ENCODE data around the gene CDK13.

Gene CDK13

GRCh38 chr7:39948956-39949928 lies 814 bp upstream of the CDK13 start:
- peak; percentile 98 for DNase-seq (ENCODE audit: low read depth)

DNA sequence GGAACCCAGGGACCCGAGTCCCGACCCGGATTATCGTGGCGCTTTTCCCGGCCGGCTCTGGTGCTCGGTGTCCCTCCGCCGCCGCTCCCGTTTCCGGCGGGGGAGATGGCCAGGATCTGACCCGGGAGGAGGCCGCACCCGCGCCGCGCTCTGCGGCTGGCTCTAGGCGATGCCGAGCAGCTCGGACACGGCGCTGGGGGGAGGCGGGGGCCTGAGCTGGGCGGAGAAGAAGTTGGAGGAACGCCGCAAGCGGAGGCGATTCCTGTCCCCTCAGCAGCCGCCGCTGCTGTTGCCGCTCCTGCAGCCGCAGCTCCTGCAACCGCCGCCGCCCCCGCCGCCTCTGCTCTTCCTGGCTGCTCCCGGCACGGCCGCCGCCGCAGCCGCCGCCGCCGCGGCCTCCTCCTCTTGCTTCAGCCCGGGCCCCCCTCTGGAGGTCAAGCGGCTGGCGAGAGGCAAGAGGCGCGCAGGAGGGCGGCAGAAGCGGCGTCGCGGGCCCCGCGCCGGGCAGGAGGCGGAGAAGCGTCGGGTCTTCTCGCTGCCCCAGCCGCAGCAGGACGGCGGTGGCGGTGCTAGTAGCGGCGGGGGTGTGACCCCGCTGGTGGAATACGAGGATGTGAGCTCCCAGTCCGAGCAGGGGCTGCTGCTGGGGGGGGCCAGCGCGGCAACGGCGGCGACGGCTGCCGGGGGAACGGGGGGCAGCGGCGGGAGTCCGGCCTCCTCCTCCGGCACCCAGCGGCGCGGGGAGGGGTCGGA lies 593 bp downstream of the CDK13 start:
- no peak for DNase-seq (ENCODE audit: low read depth)

GRCh38 chr7:39951226-39952194 lies 1.5 kb downstream of the CDK13 start:
- no peak for DNase-seq (ENCODE audit: low read depth)

GRCh38 chr7:39952374-39952773 lies 2.3 kb downstream of the CDK13 start:
- DNase-seq (ENCODE audit: low read depth) = no peak

GRCh38 chr7:39952803-39953202 lies 2.7 kb downstream of the CDK13 start:
- no peak for DNase-seq (ENCODE audit: low read depth)

- DNase-seq (ENCODE audit: low read depth) = no peak
Observed at GRCh38 chr7:39954694-39955093, 4.6 kb downstream of the CDK13 start.

DNA sequence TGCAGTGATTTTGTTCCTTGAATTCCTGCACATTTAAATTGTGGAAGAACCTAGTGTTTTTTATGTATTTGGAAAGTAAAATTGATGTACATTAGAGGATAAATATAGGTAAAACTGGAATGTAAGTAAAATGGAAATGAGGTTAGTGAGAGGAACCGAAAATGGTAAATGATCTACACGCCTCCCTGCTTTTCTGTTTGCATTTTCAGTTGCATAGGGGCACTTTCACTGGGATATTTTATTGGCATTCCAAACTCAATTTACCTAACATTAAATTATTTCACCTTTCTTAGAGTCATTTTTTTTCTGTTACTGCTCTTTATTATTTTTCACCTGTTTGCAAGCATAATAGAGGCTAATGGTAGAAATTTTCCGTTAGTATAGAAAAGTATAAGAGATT lies 8.0 kb downstream of the CDK13 start:
- DNase-seq (ENCODE audit: low read depth) = no peak

GRCh38 chr7:39967406-39968161 lies 17.5 kb downstream of the CDK13 start:
- no peak for DNase-seq (ENCODE audit: low read depth)

DNA sequence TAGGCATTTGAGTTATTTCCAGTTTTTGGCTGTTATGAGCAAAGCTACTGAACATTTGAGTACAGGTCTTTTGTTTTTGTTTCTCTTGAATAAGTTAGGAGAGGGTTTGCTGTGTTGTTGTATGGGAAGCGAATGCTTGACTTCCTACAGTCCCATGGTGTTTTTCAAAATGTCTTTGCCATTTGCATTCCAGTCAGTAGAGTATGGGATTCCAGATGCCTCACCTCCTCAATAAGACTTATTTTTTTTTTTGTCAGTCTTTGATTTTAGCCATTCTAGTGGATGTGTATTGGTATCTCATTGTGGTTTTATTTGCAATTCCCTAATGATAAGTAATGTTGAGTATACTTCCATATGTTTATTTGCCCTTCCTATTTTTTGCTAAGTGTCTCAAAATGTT lies 19.4 kb downstream of the CDK13 start:
- no peak for DNase-seq (ENCODE audit: low read depth)

DNA sequence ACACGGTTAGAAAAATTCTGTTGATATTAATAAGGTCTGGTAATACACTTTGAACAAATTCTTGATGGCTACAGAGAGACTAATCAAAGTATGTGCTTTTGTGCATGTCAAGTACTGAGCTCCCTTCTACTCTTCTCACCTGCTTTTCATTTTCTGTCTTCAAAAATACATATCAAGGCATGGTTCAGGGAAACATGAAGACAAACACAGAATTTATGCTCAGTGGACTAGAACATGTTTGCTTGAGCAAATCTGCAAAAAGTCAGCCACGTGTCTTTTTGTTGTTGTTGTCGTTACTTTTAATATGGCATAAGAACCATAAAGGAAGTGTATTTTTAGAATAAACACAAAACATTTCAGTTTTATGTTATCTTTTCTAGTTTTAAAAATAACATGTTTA lies 21.9 kb downstream of the CDK13 start:
- DNase-seq (ENCODE audit: low read depth) = no peak

DNA sequence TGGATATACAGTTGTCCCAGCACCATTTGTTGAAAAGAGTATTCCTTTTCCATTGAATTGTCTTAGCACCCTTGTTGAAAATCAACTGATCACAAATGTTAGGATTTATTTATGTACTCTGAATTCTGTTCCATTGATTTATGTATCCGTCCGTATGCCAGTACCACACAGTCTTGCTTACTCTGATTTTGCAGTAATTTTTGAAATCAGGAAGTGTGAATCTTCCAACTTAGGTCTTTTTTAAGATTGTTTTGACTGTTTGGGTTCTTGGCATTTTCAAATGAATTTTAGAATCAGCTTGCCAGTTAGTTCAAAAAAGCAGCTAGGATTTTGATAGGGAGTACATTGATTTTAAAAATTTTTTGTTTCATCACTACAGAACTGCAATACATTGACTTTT lies 23.7 kb downstream of the CDK13 start:
- no peak for DNase-seq (ENCODE audit: low read depth)

- DNase-seq (ENCODE audit: low read depth) = no peak
Observed at GRCh38 chr7:39978230-39978934, 28.3 kb downstream of the CDK13 start.

- DNase-seq (ENCODE audit: low read depth) = no peak
Observed at GRCh38 chr7:39979406-39980073, 29.5 kb downstream of the CDK13 start.

DNA sequence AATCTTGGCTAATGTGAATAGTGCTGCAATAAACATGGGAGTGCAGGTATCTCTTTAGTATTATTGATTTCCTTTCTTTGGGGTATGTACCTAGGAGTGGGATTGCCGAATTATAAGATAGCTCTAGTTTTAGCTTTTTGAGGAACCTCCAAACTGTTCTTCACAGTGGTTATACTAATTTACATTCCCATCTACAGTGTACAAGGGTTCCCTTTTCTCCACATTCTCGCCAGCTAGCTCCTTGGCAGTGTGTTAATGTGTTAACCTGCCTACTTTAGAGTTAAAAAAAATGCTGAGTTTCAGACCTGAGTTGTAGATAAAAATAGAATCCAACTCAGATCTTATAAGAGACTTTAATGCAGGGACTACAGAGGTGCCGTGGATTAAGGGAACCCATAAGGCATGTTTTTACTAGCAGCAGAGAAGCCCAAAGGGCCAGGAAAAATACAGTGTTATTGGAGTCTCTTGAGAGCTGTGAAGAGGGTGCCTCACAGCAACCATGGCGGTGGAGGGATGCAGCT lies 35.4 kb downstream of the CDK13 start:
- no peak for DNase-seq (ENCODE audit: low read depth)

- DNase-seq (ENCODE audit: low read depth) = no peak
Observed at GRCh38 chr7:39987641-39988347, 37.7 kb downstream of the CDK13 start.

DNA sequence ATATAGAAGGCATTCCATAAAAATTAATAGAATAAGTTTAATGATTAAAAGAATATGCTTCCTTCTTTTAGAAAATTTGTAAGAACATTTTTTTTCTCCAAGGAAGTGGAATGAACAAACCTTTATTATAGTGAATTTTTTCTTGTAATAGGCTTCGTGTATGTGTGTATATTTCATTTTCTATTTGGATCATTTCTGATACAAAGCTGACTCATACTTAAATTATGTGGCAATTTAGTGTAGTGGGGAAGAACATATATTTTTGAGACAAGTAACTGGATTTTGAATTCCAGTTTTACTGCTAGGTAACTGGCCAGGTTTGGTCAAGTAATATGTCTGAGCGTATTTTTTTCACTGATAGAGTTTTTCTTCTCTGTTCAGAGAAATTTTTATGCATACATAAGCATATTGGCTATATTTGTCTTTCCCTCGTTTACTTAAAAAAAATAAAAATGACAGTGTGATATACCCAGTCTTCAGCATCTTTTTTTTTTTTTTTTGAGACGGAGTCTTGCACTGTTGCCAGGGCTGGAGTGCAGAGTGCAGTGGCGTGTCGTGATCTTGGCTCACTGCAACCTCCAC lies 50.8 kb downstream of the CDK13 start:
- no peak for DNase-seq (ENCODE audit: low read depth)

DNA sequence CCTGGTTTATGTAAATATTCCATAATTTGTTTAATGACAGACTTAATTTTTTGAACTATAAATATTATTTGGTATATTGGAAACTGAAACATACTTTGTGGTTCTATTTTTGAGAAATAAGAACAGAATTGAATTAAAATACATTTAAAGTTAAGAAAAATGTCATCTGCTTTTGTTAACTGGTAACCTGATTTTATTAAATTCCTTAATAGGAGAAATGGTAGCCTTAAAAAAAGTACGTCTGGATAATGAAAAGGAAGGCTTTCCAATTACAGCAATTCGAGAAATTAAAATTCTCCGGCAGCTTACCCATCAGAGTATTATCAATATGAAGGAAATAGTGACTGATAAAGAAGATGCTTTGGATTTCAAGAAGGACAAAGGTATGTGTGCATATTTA lies 51.6 kb downstream of the CDK13 start:
- no peak for DNase-seq (ENCODE audit: low read depth)

DNA sequence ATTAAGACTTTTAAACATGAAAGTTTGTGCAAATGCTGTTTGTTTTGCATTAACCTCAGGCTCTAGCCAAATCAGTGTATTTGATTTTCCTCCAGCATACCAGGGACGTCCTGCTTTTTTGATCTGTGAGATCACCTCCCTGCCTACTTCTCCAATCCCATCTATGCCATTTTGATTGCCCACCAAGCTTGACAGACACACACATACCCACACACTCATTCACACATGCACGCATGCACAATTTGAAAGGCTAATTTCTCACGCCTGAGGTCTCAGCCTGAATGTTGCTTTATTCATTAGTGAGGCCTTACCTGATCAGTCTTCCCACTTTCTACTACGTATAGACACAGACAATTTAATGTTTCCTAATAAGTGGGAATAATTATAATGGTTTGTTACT lies 53.5 kb downstream of the CDK13 start:
- DNase-seq (ENCODE audit: low read depth) = no peak
